CD4-positive, alpha-beta T cell (primary cell): Measurements from ENCODE around the gene KDELR3. TPM values are rescaled to one million over a fixed set of nuclear protein-coding genes. Genes with fewer than 3 reads are reported as not detected.

Source experiments
- ATAC-seq: fragments of 200-7000 bp; cut with Tn5 transposase; one replicate; pipeline ENCODE4 v1.10.0; 2022; ENCODE audit warnings: mild to moderate bottlenecking; ENCODE audit not compliant: poor library complexity
- CTCF ChIA-PET: fragments of 350-600 bp; sonication (Branson Sonifier 250); formaldehyde crosslinking; loops from one replicate; lab custom pipeline; 2021; ENCODE audit warnings: antibody characterized with exemption, inconsistent platforms; lab: Charles Lee
- POLR2A ChIA-PET: fragments of 350-600 bp; sonication (Branson Sonifier 250); formaldehyde crosslinking; loops from one replicate; lab custom pipeline; 2021; ENCODE audit warnings: antibody characterized with exemption, inconsistent platforms; lab: Charles Lee
- DNase-seq, 14 experiments: peaks; one replicate each; pipeline ENCODE4 v3.0.0-alpha.2; 2013 to 2020; ENCODE audit warnings: mixed read lengths in 2 of 14
- H3K27ac ChIP-seq, 2 donors: one replicate each; pipeline versions ENCODE4 v1.5.1 to v1.7.0; 2013; ENCODE audit warnings: low read length in 2 of 2, low read depth in 1 of 2, mild to moderate bottlenecking in 1 of 2
- H3K27me3 ChIP-seq, 2 experiments: 1 replicate in 1 of 2; 2 replicates in 1 of 2; pipeline versions ENCODE4 v1.6.1 to v1.7.0; 2013; ENCODE audit warnings: low read length in 2 of 2, control low read depth in 1 of 2, mild to moderate bottlenecking in 1 of 2, moderate library complexity in 1 of 2; ENCODE audit not compliant: insufficient read depth in 2 of 2, control insufficient read depth in 1 of 2
- H3K36me3 ChIP-seq: one replicate; pipeline ENCODE4 v1.6.1; 2013; ENCODE audit warnings: low read length, control low read depth; ENCODE audit not compliant: insufficient read depth
- H3K4me1 ChIP-seq: one replicate; pipeline ENCODE4 v1.6.1; 2013; ENCODE audit warnings: low read length, control low read depth; ENCODE audit not compliant: insufficient read depth
- H3K4me3 ChIP-seq: one replicate; pipeline ENCODE4 v1.5.1; 2013; ENCODE audit warnings: mild to moderate bottlenecking, low read length, moderate library complexity
- H3K9me3 ChIP-seq, 2 experiments: 1 replicate in 1 of 2; 2 replicates in 1 of 2; pipeline versions ENCODE4 v1.6.1 to v1.7.0; 2013; ENCODE audit warnings: low read length in 2 of 2, mild to moderate bottlenecking in 2 of 2, control low read depth in 1 of 2, moderate library complexity in 1 of 2; ENCODE audit not compliant: control insufficient read depth in 1 of 2, insufficient read depth in 1 of 2
- H3K27ac Mint-ChIP-seq: one replicate; pipeline ENCODE4 v1.8.0; 2020; ENCODE audit warnings: mixed read lengths
- H3K27me3 Mint-ChIP-seq: one replicate; pipeline ENCODE4 v1.8.0; 2021; ENCODE audit warnings: mixed read lengths
- H3K36me3 Mint-ChIP-seq: one replicate; pipeline ENCODE4 v1.8.0; 2021; ENCODE audit warnings: low read depth, mixed read lengths
- H3K4me1 Mint-ChIP-seq: one replicate; pipeline ENCODE4 v1.8.0; 2021; ENCODE audit warnings: low read depth, mixed read lengths
- H3K4me3 Mint-ChIP-seq: one replicate; pipeline ENCODE4 v1.8.0; 2020; ENCODE audit warnings: mild to moderate bottlenecking, mixed read lengths
- H3K9me3 Mint-ChIP-seq: one replicate; pipeline ENCODE4 v1.8.0; 2020; ENCODE audit warnings: mixed read lengths
- intact Hi-C, 2 experiments: fragments of 100-400 bp; cut with DNase I in 1 of 2; cut with micrococcal nuclease in 1 of 2; formaldehyde crosslinking; loops; one replicate each; pipeline versions ENCODE4 v1.15.1 to v1.9.0; 2023 to 2025; cut with DNase I, micrococcal nuclease
- total RNA-seq, 174 experiments: library from RNA in 2 of 174; stranded (reverse) in 2 of 174; gene quantifications; one replicate each; pipeline ENCODE4 v1.2.3 and lab custom pipeline; 2021 to 2026
- TF ChIP-seq, protein P1 (sequence below): fragments of 200-600 bp; IDR thresholded peaks from one replicate; pipeline ENCODE4 v1.8.0; 2022; ENCODE audit warnings: antibody characterized with exemption, mild to moderate bottlenecking

Gene KDELR3
- total RNA-seq, 2 experiments from 2014 or later = not detected

DNA sequence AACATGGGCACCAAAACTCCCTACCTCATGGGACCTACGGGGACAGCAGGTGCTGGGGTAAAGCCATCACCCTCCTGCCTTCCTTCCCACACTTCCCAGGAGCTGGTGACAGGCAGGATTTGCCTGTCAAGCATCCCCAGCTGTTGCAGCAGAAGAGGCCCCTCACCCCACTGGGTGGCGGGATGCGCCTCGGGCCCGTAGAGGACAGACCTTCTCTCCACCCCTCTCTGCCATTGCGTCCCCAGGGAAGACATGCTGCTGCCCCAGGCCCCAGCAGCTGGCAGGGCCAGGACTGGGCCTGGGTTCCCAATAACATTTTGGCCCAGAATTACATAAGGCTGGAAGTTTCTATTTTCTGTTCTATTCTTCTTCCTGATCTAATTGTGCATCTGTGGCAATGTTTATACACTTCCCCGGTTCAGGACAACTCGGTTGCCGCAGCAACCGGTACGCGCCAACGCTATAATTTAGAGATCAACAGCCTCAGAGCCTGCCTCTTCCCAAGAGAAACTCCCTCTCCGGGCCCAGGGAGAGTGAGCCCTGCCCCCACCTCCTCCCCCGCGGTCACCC, 38.3 kb upstream of the KDELR3 start:
- ATAC-seq (no peak), DNase-seq (no peak)
- no peak overlapping the region for H3K27ac Mint-ChIP-seq
- peaks cover 0 to 4% of the 10 kb centered on the region in 2 experiments for H3K9me3 ChIP-seq
- no peaks in the 10 kb centered on the region for H3K36me3 ChIP-seq
- H3K9me3 Mint-ChIP-seq = no peaks in the 10 kb centered on the region
- no peaks in the 10 kb centered on the region for H3K4me1 ChIP-seq
- no peak overlapping the region for H3K27ac ChIP-seq
- POLR2A ChIA-PET = no interaction called here
- H3K4me1 Mint-ChIP-seq = no peaks in the 10 kb centered on the region
- no peak overlapping the region for H3K4me3 ChIP-seq
- no peaks in the 10 kb centered on the region for H3K27me3 ChIP-seq
- no peak overlapping the region for H3K4me3 Mint-ChIP-seq
- no peaks in the 10 kb centered on the region for H3K27me3 Mint-ChIP-seq
- H3K36me3 Mint-ChIP-seq = no peaks in the 10 kb centered on the region
- CTCF ChIA-PET = no interaction called here
- TF ChIP-seq, protein P1, sequence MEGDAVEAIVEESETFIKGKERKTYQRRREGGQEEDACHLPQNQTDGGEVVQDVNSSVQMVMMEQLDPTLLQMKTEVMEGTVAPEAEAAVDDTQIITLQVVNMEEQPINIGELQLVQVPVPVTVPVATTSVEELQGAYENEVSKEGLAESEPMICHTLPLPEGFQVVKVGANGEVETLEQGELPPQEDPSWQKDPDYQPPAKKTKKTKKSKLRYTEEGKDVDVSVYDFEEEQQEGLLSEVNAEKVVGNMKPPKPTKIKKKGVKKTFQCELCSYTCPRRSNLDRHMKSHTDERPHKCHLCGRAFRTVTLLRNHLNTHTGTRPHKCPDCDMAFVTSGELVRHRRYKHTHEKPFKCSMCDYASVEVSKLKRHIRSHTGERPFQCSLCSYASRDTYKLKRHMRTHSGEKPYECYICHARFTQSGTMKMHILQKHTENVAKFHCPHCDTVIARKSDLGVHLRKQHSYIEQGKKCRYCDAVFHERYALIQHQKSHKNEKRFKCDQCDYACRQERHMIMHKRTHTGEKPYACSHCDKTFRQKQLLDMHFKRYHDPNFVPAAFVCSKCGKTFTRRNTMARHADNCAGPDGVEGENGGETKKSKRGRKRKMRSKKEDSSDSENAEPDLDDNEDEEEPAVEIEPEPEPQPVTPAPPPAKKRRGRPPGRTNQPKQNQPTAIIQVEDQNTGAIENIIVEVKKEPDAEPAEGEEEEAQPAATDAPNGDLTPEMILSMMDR = no peak
- intact Hi-C loops = no loop called here

DNA sequence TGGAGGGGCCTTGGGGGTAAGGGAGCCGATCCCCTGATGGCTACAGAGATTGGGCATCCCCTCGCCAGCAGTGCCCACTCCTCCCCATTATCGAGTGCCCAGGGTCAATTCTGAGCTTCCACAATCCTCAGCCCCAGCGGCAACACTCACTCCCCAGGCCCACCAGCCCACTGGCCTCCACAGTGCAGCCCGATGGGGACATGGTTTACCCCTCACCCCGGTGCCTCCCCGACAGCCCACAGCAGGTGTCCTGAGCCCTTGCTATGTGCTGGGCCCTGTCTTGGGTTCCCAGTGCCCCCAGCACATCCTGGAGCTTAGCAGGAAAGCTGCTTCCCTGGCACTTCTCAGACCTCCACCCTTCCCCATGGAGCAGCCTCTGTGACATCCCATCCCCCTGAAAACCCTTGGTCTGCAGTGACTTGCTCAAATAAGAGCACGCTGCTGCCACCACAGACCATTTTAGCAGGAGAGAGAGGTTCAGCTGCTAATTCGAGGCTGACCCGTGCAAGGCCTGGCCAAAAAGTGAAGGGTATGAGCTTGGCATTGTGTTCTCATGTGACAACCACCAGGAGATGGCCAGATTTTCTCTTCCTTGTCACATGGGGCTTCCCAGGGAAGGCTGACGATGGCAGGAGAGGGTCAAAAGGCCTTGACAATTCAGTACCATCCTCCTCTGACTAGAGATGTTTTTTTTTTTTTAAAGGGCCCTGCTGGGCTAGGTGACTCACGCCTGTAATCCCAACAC, 36.5 kb upstream of the KDELR3 start:
- H3K4me1 Mint-ChIP-seq = no peaks in the 10 kb centered on the region
- no peak overlapping the region for H3K27ac Mint-ChIP-seq
- intact Hi-C loops = no loop called here
- ATAC-seq (no peak), DNase-seq (no peak)
- no peaks in the 10 kb centered on the region for H3K27me3 Mint-ChIP-seq
- Histone ChIP-seq H3K4me1 (no peaks in the 10 kb centered on the region), H3K9me3 (peaks cover 0 to 4% of the 10 kb centered on the region in 2 experiments), H3K4me3 (no peak overlapping the region), H3K36me3 (no peaks in the 10 kb centered on the region), H3K27me3 (no peaks in the 10 kb centered on the region), H3K27ac (no peak overlapping the region)
- TF ChIP-seq, protein P1 = no peak
- POLR2A ChIA-PET = no interaction called here
- H3K9me3 Mint-ChIP-seq = no peaks in the 10 kb centered on the region
- no peaks in the 10 kb centered on the region for H3K36me3 Mint-ChIP-seq
- CTCF ChIA-PET = no interaction called here
- no peak overlapping the region for H3K4me3 Mint-ChIP-seq

DNA sequence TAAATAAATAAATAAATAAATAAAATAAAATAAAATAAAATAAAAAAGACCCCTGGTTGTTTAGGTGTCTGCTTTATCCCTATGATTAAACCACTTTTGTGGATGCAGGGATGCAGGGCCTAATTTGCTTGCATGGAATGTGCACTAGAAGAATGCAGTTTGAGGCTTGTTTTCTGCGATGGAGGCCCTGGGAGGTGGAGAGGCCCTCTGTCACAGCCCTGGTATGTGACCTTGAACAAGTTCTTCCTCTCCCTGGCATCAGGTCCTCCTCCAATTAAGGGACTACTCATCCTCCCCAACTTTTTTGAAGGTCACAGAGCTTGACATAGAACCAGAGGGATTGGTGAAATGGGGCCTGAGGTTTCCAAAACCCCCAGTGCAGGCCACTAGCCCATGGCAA, 35.6 kb upstream of the KDELR3 start:
- H3K4me1 ChIP-seq = no peaks in the 10 kb centered on the region
- DNase-seq (no peak), ATAC-seq (no peak)
- no peaks in the 10 kb centered on the region for H3K4me1 Mint-ChIP-seq
- H3K4me3 Mint-ChIP-seq = no peak overlapping the region
- TF ChIP-seq, protein P1 = no peak
- no peaks in the 10 kb centered on the region for H3K36me3 Mint-ChIP-seq
- H3K27me3 ChIP-seq = no peaks in the 10 kb centered on the region
- intact Hi-C loops = no loop called here
- H3K9me3 Mint-ChIP-seq = no peaks in the 10 kb centered on the region
- no peak overlapping the region for H3K27ac ChIP-seq
- H3K27ac Mint-ChIP-seq = no peak overlapping the region
- H3K36me3 ChIP-seq = no peaks in the 10 kb centered on the region
- no peaks in the 10 kb centered on the region for H3K27me3 Mint-ChIP-seq
- no peak overlapping the region for H3K4me3 ChIP-seq
- ChIA-PET CTCF (no interaction called here), POLR2A (no interaction called here)
- peaks cover 0 to 2% of the 10 kb centered on the region in 2 experiments for H3K9me3 ChIP-seq
